HepG2 (cell line): ENCODE measurements around the gene DNAAF9. TPM values are rescaled to one million over a fixed set of nuclear protein-coding genes. Genes with fewer than 3 reads are reported as not detected.
A peak's percentile ranks its signal among the peaks of the same experiment; 100 is the strongest.

Experiments
- FOXA1 ChIP-seq, 2 experiments: fragments of 450-650 bp in 1 of 2; sonication (generic) in 1 of 2; formaldehyde crosslinking in 1 of 2; IDR thresholded peaks; 2 replicates each; pipeline versions ENCODE4 v1.4.0 to v1.6.1; 2016 to 2020; ENCODE audit warnings: missing genetic modification reagents in 1 of 2
- GPBP1L1 ChIP-seq: sonication (generic); formaldehyde crosslinking; IDR thresholded peaks from 2 replicates; pipeline ENCODE4 v1.5.0; 2020; ENCODE audit warnings: mild to moderate bottlenecking, missing genetic modification reagents
- HMG20A ChIP-seq: IDR thresholded peaks from 2 replicates; pipeline ENCODE4 v1.6.1; 2016; ENCODE audit warnings: borderline replicate concordance
- MBNL3 ChIP-seq: fragments of 250-450 bp; sonication (Bioruptor Pico); conservative IDR thresholded peaks from 2 replicates; pipeline ENCODE4 v1.8.0; 2022; ENCODE audit warnings: mild to moderate bottlenecking, inconsistent platforms
- NFAT5 ChIP-seq: sonication (generic); formaldehyde crosslinking; IDR thresholded peaks from 2 replicates; pipeline ENCODE4 v1.4.0; 2020; ENCODE audit warnings: missing genetic modification reagents
- NONO ChIP-seq, 2 experiments: fragments of 450-650 bp in 1 of 2; sonication (generic) in 1 of 2; formaldehyde crosslinking in 1 of 2; IDR thresholded peaks in 1 of 2; conservative IDR thresholded peaks in 1 of 2; 2 replicates each; pipeline versions ENCODE4 v1.6.1 to v1.8.0; 2017 to 2022; ENCODE audit warnings: mild to moderate bottlenecking in 1 of 2, missing genetic modification reagents in 1 of 2, moderate library complexity in 1 of 2
- PPARG ChIP-seq: conservative IDR thresholded peaks from 2 replicates; pipeline ENCODE4 v1.6.1; 2016; ENCODE audit warnings: missing biosample characterization, missing genetic modification reagents
- ZFP36 ChIP-seq: fragments of 150-350 bp; IDR thresholded peaks from 2 replicates; pipeline ENCODE4 v1.6.1; 2018; ENCODE audit warnings: borderline replicate concordance, low read length, low read depth; ENCODE audit not compliant: partially characterized antibody
- ZNF776 ChIP-seq: sonication (generic); formaldehyde crosslinking; IDR thresholded peaks from 2 replicates; pipeline ENCODE4 v1.4.0; 2020; ENCODE audit warnings: mild to moderate bottlenecking, missing genetic modification reagents
- polyA plus RNA-seq, 8 experiments: library from polyadenylated mRNA; depleted of rRNA in 3 of 8; stranded (reverse) in 7 of 8; unstranded in 1 of 8; fragments of >200 nt; fragmentation: Illumina TruSeq in 4 of 8; extraction: Trizol in 4 of 8; gene quantifications; 2 replicates each; pipeline versions ENCODE4 v1.2.1 to v1.2.3, GENCODE V29; 2011 to 2016; ENCODE audit warnings: low read depth in 4 of 8, missing spikeins in 1 of 8, mixed read lengths in 1 of 8; ENCODE audit not compliant: insufficient read depth in 1 of 8
- total RNA-seq, 5 experiments: library from RNA; depleted of rRNA; stranded (reverse); fragments of >200 nt; fragmentation: Illumina TruSeq; extraction: Trizol; gene quantifications; 2 replicates each; pipeline ENCODE4 v1.2.3, GENCODE V29; 2016; ENCODE audit warnings: low read depth in 1 of 5
- TF ChIP-seq, protein P1 (sequence below), 2 experiments: sonication (generic) in 1 of 2; formaldehyde crosslinking in 1 of 2; IDR thresholded peaks; 2 replicates each; pipeline versions ENCODE4 v1.6.1 to v1.9.0; 2014 to 2022; ENCODE audit warnings: antibody characterized with exemption in 1 of 2, borderline replicate concordance in 1 of 2, inconsistent platforms in 1 of 2, low read depth in 1 of 2, missing genetic modification reagents in 1 of 2
- TF ChIP-seq, protein P2 (sequence below): sonication (generic); formaldehyde crosslinking; IDR thresholded peaks from 2 replicates; pipeline ENCODE4 v1.4.0; 2020; ENCODE audit warnings: missing genetic modification reagents

The DNAAF9 gene
- total and polyA plus RNA-seq, 2 of the 13 experiments (the other 11 are each of a cell fraction or from before 2014, with no cell fraction given): 10.5 to 14.9 TPM

DNA sequence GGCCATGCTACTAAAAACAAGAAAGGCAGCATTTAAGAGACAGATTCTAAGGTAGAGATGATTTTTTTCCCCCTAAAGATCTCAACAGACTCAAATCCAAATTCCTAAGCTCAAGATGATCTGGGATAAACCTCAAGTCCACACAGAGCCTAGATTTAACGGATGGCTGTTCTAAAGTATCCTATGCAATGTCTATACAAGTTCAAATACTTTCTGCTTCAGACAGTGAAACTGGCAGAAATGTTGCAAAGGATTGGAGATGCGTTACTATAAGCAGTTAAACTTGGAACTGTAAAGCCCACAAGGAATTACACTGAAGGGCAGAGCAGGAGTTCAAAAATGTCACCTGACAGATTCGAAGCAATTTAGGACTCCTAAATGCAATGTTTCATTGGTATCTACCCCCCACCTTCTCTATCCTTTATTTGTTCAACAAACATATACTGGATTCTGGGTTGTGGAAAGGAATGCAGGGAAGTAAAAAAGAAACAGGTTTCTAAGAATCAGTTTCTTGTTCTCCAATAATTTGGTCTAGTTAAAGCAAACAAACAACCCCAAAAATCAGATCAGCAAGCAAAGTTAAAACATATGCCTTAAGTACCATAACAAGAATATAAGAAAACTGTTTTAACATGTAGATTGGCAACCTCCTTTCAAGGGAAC is 1.6 kb downstream of the DNAAF9 start (continued):
- TF ChIP-seq, protein P1, sequence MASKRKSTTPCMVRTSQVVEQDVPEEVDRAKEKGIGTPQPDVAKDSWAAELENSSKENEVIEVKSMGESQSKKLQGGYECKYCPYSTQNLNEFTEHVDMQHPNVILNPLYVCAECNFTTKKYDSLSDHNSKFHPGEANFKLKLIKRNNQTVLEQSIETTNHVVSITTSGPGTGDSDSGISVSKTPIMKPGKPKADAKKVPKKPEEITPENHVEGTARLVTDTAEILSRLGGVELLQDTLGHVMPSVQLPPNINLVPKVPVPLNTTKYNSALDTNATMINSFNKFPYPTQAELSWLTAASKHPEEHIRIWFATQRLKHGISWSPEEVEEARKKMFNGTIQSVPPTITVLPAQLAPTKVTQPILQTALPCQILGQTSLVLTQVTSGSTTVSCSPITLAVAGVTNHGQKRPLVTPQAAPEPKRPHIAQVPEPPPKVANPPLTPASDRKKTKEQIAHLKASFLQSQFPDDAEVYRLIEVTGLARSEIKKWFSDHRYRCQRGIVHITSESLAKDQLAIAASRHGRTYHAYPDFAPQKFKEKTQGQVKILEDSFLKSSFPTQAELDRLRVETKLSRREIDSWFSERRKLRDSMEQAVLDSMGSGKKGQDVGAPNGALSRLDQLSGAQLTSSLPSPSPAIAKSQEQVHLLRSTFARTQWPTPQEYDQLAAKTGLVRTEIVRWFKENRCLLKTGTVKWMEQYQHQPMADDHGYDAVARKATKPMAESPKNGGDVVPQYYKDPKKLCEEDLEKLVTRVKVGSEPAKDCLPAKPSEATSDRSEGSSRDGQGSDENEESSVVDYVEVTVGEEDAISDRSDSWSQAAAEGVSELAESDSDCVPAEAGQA (IDR thresholded peaks at IDR 0.05; ENCODE audit: low read depth): no peak
- TF ChIP-seq, protein P1 (CRISPR knock-in tag; IDR thresholded peaks at IDR 0.05; ENCODE audit: borderline replicate concordance): no peak
- no peak for TF ChIP-seq NONO (IDR thresholded peaks at IDR 0.05)
- TF ChIP-seq NONO (CRISPR knock-in tag; conservative IDR thresholded peaks at IDR 0.05): no peak
- TF ChIP-seq MBNL3: no peak
- TF ChIP-seq GPBP1L1 (CRISPR knock-in tag): no peak
- TF ChIP-seq ZNF776 (CRISPR knock-in tag): no peak
- TF ChIP-seq ZFP36: no peak
- TF ChIP-seq NFAT5: no peak
- TF ChIP-seq PPARG (CRISPR knock-in tag): no peak
- no peak for TF ChIP-seq FOXA1 (IDR thresholded peaks at IDR 0.05)
- TF ChIP-seq FOXA1 (CRISPR knock-in tag; IDR thresholded peaks at IDR 0.05): 0 out of 2 replicates have a peak, but pooled peaks have one; percentile 1
- TF ChIP-seq, protein P2, sequence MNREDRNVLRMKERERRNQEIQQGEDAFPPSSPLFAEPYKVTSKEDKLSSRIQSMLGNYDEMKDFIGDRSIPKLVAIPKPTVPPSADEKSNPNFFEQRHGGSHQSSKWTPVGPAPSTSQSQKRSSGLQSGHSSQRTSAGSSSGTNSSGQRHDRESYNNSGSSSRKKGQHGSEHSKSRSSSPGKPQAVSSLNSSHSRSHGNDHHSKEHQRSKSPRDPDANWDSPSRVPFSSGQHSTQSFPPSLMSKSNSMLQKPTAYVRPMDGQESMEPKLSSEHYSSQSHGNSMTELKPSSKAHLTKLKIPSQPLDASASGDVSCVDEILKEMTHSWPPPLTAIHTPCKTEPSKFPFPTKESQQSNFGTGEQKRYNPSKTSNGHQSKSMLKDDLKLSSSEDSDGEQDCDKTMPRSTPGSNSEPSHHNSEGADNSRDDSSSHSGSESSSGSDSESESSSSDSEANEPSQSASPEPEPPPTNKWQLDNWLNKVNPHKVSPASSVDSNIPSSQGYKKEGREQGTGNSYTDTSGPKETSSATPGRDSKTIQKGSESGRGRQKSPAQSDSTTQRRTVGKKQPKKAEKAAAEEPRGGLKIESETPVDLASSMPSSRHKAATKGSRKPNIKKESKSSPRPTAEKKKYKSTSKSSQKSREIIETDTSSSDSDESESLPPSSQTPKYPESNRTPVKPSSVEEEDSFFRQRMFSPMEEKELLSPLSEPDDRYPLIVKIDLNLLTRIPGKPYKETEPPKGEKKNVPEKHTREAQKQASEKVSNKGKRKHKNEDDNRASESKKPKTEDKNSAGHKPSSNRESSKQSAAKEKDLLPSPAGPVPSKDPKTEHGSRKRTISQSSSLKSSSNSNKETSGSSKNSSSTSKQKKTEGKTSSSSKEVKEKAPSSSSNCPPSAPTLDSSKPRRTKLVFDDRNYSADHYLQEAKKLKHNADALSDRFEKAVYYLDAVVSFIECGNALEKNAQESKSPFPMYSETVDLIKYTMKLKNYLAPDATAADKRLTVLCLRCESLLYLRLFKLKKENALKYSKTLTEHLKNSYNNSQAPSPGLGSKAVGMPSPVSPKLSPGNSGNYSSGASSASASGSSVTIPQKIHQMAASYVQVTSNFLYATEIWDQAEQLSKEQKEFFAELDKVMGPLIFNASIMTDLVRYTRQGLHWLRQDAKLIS: no peak
- TF ChIP-seq HMG20A (CRISPR knock-in tag): no peak
